ENCODE results near the gene NLRP13. TPM values are rescaled to one million over a fixed set of nuclear protein-coding genes. Genes with fewer than 3 reads are reported as not detected.

Gene NLRP13, protein sequence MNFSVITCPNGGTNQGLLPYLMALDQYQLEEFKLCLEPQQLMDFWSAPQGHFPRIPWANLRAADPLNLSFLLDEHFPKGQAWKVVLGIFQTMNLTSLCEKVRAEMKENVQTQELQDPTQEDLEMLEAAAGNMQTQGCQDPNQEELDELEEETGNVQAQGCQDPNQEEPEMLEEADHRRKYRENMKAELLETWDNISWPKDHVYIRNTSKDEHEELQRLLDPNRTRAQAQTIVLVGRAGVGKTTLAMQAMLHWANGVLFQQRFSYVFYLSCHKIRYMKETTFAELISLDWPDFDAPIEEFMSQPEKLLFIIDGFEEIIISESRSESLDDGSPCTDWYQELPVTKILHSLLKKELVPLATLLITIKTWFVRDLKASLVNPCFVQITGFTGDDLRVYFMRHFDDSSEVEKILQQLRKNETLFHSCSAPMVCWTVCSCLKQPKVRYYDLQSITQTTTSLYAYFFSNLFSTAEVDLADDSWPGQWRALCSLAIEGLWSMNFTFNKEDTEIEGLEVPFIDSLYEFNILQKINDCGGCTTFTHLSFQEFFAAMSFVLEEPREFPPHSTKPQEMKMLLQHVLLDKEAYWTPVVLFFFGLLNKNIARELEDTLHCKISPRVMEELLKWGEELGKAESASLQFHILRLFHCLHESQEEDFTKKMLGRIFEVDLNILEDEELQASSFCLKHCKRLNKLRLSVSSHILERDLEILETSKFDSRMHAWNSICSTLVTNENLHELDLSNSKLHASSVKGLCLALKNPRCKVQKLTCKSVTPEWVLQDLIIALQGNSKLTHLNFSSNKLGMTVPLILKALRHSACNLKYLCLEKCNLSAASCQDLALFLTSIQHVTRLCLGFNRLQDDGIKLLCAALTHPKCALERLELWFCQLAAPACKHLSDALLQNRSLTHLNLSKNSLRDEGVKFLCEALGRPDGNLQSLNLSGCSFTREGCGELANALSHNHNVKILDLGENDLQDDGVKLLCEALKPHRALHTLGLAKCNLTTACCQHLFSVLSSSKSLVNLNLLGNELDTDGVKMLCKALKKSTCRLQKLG
- total RNA-seq (2011; cell fraction: chromatin; rRNA removed; ENCODE audit: low replicate concordance): not detected in 2 replicates
- total RNA-seq (2011; cell fraction: nucleolus; rRNA removed): not detected in 2 replicates
- total RNA-seq (2011; cell fraction: nucleoplasm; rRNA removed): not detected in 2 replicates
- total RNA-seq (2014; rRNA removed) (not detected in 2 replicates), total RNA-seq (2014; rRNA removed; fragmentation: Illumina TruSeq; extraction: Trizol) (not detected in 2 replicates), total RNA-seq (2015; rRNA removed; fragmentation: Illumina TruSeq; extraction: Trizol) (not detected in 2 replicates), total RNA-seq (2021) (not detected in 2 replicates), polyA plus RNA-seq (2011; rRNA removed) (not detected in 2 replicates), polyA plus RNA-seq (2014; fragmentation: Illumina TruSeq; extraction: Trizol) (not detected in 2 replicates), polyA plus RNA-seq (2014; fragmentation: Nextera tagmentation; extraction: Ambion mirVana) (not detected), polyA plus RNA-seq (2014; rRNA removed) (not detected in 2 replicates), polyA minus RNA-seq (2011; rRNA and poly(A)+ RNA removed) (not detected in 2 replicates), Bru-seq, nascent RNA (not detected), BruChase-seq, experiment 1, labeled RNA remaining after a 2-hour chase (not detected), BruChase-seq, experiment 2, labeled RNA remaining after a 6-hour chase (not detected)
- polyA plus RNA-seq (2011; cell fraction: cytosol; rRNA removed): not detected in 2 replicates
- not detected in 2 replicates for polyA plus RNA-seq (2011; cell fraction: nucleus; rRNA removed)
- not detected in 2 replicates for polyA plus RNA-seq (2012)
- not detected in 2 replicates for polyA minus RNA-seq (2011; cell fraction: cytosol; rRNA and poly(A)+ RNA removed)
- not detected in 2 replicates for polyA minus RNA-seq (2011; cell fraction: nucleus; rRNA and poly(A)+ RNA removed)
- long read RNA-seq, experiment 1: 0 reads
- long read RNA-seq, experiment 2: 0 reads
- long read RNA-seq, experiment 3: 0 reads

DNA sequence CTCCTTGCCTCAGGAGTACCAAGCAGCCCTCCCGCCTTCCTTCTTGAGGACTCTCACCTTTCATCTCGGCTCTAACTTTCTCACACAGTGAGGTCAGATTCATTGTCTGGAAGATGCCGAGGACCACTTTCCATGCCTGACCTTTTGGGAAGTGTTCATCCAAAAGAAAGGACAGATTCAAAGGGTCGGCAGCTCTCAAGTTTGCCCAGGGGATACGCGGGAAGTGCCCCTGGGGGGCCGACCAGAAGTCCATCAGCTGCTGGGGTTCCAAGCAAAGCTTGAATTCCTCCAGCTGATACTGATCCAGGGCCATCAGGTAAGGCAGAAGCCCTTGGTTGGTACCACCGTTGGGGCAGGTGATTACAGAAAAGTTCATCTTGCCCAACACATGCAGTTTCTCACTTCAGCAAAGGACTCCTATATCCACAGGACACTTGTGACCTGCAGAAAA lies at the start of gene NLRP13:
NLRP13 (minus strand) TSS at position 401 of the 451 bp plus-strand sequence; CDS start at position 376, 25 bp downstream.
- H3K27me3 ChIP-seq (ENCODE audit: control insufficient read depth in 2 of 2, insufficient read depth in 2 of 2, low read length in 2 of 2): peaks cover 10 to 24% of the 10 kb centered on the region in 2 experiments
- H3K79me2 ChIP-seq (ENCODE audit: control insufficient read depth, insufficient read depth, low read length): no peaks in the 10 kb centered on the region
- H3K36me3 ChIP-seq (ENCODE audit: control insufficient read depth, insufficient read depth, low read length): no peaks in the 10 kb centered on the region
- intact Hi-C loops (cut with micrococcal nuclease): no loop called here
- 2% methylated on average over 7 of the region's 8 CpGs for WGBS (ENCODE audit: insufficient coverage, low coverage, missing lambda C conversion rate)
- POLR2A ChIA-PET: no interaction called here
- no peak within 1 kb of the TSS for H2AFZ ChIP-seq (ENCODE audit: low read depth, low read length)
- H3K9ac ChIP-seq (ENCODE audit: insufficient read depth in 1 of 2, low read depth in 2 of 2, low read length in 2 of 2): no peak within 1 kb of the TSS
- no peak within 1 kb of the TSS for H3K4me3 ChIP-seq
- H3K9me1 ChIP-seq (ENCODE audit: control insufficient read depth, insufficient read depth, low read length): no peaks in the 10 kb centered on the region
- CTCF ChIA-PET (ENCODE audit: low intra/inter-chr PET ratio): no interaction called here
- no peaks in the 10 kb centered on the region for H3K4me1 ChIP-seq (replicated peaks in 1 of 2; ENCODE audit: control insufficient read depth in 2 of 2, insufficient read depth in 2 of 2, low read length in 2 of 2)
- no TSS peak for BruUV-seq (replicated peaks)
- no peaks in the 10 kb centered on the region for H3K9me3 ChIP-seq (replicated peaks; ENCODE audit: control insufficient read depth, insufficient read depth, low read depth, low read length)
- H4K20me1 ChIP-seq (replicated peaks; ENCODE audit: control insufficient read depth, insufficient read depth, low read length): no peaks in the 10 kb centered on the region
- TF ChIP-seq ARNT (IDR thresholded peaks at IDR 0.05): no peak
- TF ChIP-seq POLR2G (IDR thresholded peaks at IDR 0.05; ENCODE audit: low read depth, low read length): no peak
- no peak for TF ChIP-seq EHMT2 (IDR thresholded peaks at IDR 0.05)
- no peak for TF ChIP-seq ZNF197 (CRISPR knock-in tag; IDR thresholded peaks at IDR 0.05; ENCODE audit: low read depth)
- no peak for TF ChIP-seq ZC3H4 (CRISPR knock-in tag; IDR thresholded peaks at IDR 0.05; ENCODE audit: borderline replicate concordance)
- no peak for TF ChIP-seq PTRF (tag; IDR thresholded peaks at IDR 0.05)
- TF ChIP-seq TCF3 (CRISPR knock-in tag; IDR thresholded peaks at IDR 0.05): no peak
- no peak for TF ChIP-seq OTX1 (CRISPR knock-in tag; IDR thresholded peaks at IDR 0.05)
- no peak for TF ChIP-seq SP1 (CRISPR knock-in tag; IDR thresholded peaks at IDR 0.05)
- TF ChIP-seq RNF2 (IDR thresholded peaks at IDR 0.05): no peak
- no peak for TF ChIP-seq HLTF (IDR thresholded peaks at IDR 0.05)
- no peak for TF ChIP-seq JUN (IDR thresholded peaks at IDR 0.05; ENCODE audit: borderline replicate concordance, low read depth, low read length)
- TF ChIP-seq JUN (CRISPR knock-in tag; IDR thresholded peaks at IDR 0.05; ENCODE audit: borderline replicate concordance): no peak
- no peak for TF ChIP-seq GTF2E2 (tag; IDR thresholded peaks at IDR 0.05)
- no peak for TF ChIP-seq CHD1 (IDR thresholded peaks at IDR 0.05; ENCODE audit: low read length)
- TF ChIP-seq IRF2 (CRISPR knock-in tag; IDR thresholded peaks at IDR 0.05): no peak
- no peak for TF ChIP-seq TEAD2 (tag; IDR thresholded peaks at IDR 0.05)
- ATAC-seq (no peak), FAIRE-seq (no peak), DNase-seq (ENCODE audit: extremely low read depth in 1 of 4, low spot score in 3 of 4) (no peak)
- no peak within 1 kb of the TSS for H3K27ac ChIP-seq (ENCODE audit: extremely low read depth, low read depth, low read length)
- H3K4me2 ChIP-seq (ENCODE audit: insufficient read depth, low read length): no peak within 1 kb of the TSS
- in situ Hi-C loops (cut with MboI): no loop called here
